ENCODE results near the gene MGRN1.

- TF ChIP-seq CREB1 (IDR thresholded peaks at IDR 0.05; ENCODE audit: low read depth) (no peak), CEBPB (IDR thresholded peaks at IDR 0.05) (no peak), RAD21 (IDR thresholded peaks at IDR 0.05; ENCODE audit: low read depth) (no peak), TAF1 (IDR thresholded peaks at IDR 0.05; ENCODE audit: low read depth) (no peak), EGR1 (IDR thresholded peaks at IDR 0.05) (no peak), MAX (IDR thresholded peaks at IDR 0.05) (no peak), EP300 (IDR thresholded peaks at IDR 0.05; ENCODE audit: borderline replicate concordance) (no peak), TEAD4 (IDR thresholded peaks at IDR 0.05) (no peak), FOXM1 (IDR thresholded peaks at IDR 0.05; ENCODE audit: borderline replicate concordance, low read depth) (no peak), YY1 (IDR thresholded peaks at IDR 0.05; ENCODE audit: low read depth) (no peak), REST (IDR thresholded peaks at IDR 0.05; ENCODE audit: low read depth) (no peak), ZBTB7A (IDR thresholded peaks at IDR 0.05; ENCODE audit: low read depth) (no peak)
Observed at GRCh38 chr16:4651827-4652226, 27.2 kb downstream of the MGRN1 start.

Data from Ishikawa (cell line).